ENCODE data around the gene TBC1D2.

DNA sequence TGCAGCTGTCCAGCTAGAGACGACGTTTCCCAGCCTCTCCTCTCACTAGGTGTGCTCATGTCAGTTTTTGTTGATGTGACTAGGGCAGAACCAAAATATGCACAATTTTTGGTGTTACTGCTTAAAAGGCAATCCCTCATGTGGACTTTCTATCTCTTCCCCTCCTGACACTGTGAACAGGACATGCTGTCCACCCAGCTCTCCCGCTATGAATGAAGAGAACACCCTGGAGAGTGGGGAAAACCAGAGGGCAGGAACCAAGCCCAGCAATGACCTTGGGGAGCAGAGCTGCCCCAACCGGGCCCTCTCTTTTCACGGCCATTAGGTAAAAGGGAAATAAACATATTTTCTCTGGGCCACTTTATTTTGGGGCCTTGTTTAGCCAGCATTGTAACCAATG, 46.7 kb upstream of the TBC1D2 start:
- no peak for TF ChIP-seq CTCF (conservative IDR thresholded peaks at IDR 0.05; ENCODE audit: low read length)
- TF ChIP-seq EZH2phosphoT487 (IDR thresholded peaks at IDR 0.05; ENCODE audit: borderline replicate concordance, low read depth, low read length), result no peak
